Forelimb muscle (tissue), 1 donor: ENCODE data around the gene MDM1. TPM values are rescaled to one million over a fixed set of nuclear protein-coding genes. Genes with fewer than 3 reads are reported as not detected.

Source experiments
- DNase-seq: peaks from one replicate; pipeline ENCODE4 v3.0.0-alpha.2; 2013; ENCODE audit warnings: low read depth
- polyA plus RNA-seq: library from polyadenylated mRNA; unstranded; fragments of 120-200 nt; gene quantifications from one replicate; pipeline ENCODE4 v1.2.1, GENCODE V29; 2013; ENCODE audit not compliant: insufficient read length

Gene MDM1
- polyA plus RNA-seq, 1 donor: 14.8 TPM

- no peak for DNase-seq
Observed at GRCh38 chr12:68356060-68356695, 24.0 kb upstream of the MDM1 start.

GRCh38 chr12:68354977-68355541, 22.9 kb upstream of the MDM1 start:
- no peak for DNase-seq

GRCh38 chr12:68352067-68352466, 19.9 kb upstream of the MDM1 start:
- DNase-seq: no peak

- DNase-seq: no peak
Observed at GRCh38 chr12:68350753-68351152, 18.6 kb upstream of the MDM1 start.

GRCh38 chr12:68349921-68350606, 17.9 kb upstream of the MDM1 start:
- DNase-seq: no peak

- DNase-seq: no peak
Observed at GRCh38 chr12:68349220-68349621, 17.1 kb upstream of the MDM1 start.

- no peak for DNase-seq
Observed at GRCh38 chr12:68348419-68348818, 16.3 kb upstream of the MDM1 start.

- no peak for DNase-seq
Observed at GRCh38 chr12:68345763-68346162, 13.6 kb upstream of the MDM1 start.

GRCh38 chr12:68344126-68344525, 12.0 kb upstream of the MDM1 start:
- DNase-seq: no peak

GRCh38 chr12:68342966-68343365, 10.8 kb upstream of the MDM1 start:
- no peak for DNase-seq

GRCh38 chr12:68341822-68342221, 9.7 kb upstream of the MDM1 start:
- no peak for DNase-seq

GRCh38 chr12:68340404-68341270, 8.5 kb upstream of the MDM1 start:
- DNase-seq: no peak

GRCh38 chr12:68336889-68337303, 4.7 kb upstream of the MDM1 start:
- no peak for DNase-seq

GRCh38 chr12:68335462-68335861, 3.3 kb upstream of the MDM1 start:
- DNase-seq: no peak

- no peak for DNase-seq
Observed at GRCh38 chr12:68334132-68334531, 2.0 kb upstream of the MDM1 start.

GRCh38 chr12:68332728-68333630, 817 bp upstream of the MDM1 start:
- DNase-seq: no peak

GRCh38 chr12:68331500-68331868, 678 bp downstream of the MDM1 start:
- no peak for DNase-seq

- DNase-seq: no peak
Observed at GRCh38 chr12:68327896-68328295, 4.3 kb downstream of the MDM1 start.

GRCh38 chr12:68326716-68327115, 5.4 kb downstream of the MDM1 start:
- no peak for DNase-seq

GRCh38 chr12:68325966-68326365, 6.2 kb downstream of the MDM1 start:
- DNase-seq: no peak

GRCh38 chr12:68324531-68324930, 7.6 kb downstream of the MDM1 start:
- DNase-seq: no peak
